Measurements from ENCODE around the gene CEP57. TPM values are rescaled to one million over a fixed set of nuclear protein-coding genes. Genes with fewer than 3 reads are reported as not detected.
A peak's percentile ranks its signal among the peaks of the same experiment; 100 is the strongest.

The CEP57 gene
- total RNA-seq (2016; rRNA removed; fragmentation: Illumina TruSeq; extraction: Trizol) (59.4 and 85.6 TPM in 2 replicates), polyA plus RNA-seq (2011; rRNA removed) (23.5 and 34.3 TPM in 2 replicates), polyA minus RNA-seq (2011; rRNA and poly(A)+ RNA removed; ENCODE audit: low replicate concordance) (14.1 and 31.3 TPM in 2 replicates), Bru-seq, nascent RNA (percentile 88 among the genes with signal in this experiment), BruChase-seq, experiment 1, labeled RNA remaining after a 6-hour chase (percentile 84 among the genes with signal in this experiment), BruChase-seq, experiment 2, labeled RNA remaining after a 2-hour chase (percentile 85 among the genes with signal in this experiment)
- 25.7 and 26.4 TPM in 2 replicates for total RNA-seq (2016; cell fraction: cytosol; rRNA removed; fragmentation: Illumina TruSeq; extraction: Trizol; ENCODE audit: low read depth)
- 57.5 and 82.6 TPM in 2 replicates for total RNA-seq (2016; cell fraction: insoluble cytoplasmic fraction; rRNA removed; fragmentation: Illumina TruSeq; extraction: Trizol)
- 51.6 and 56.5 TPM in 2 replicates for total RNA-seq (2016; cell fraction: membrane; rRNA removed; fragmentation: Illumina TruSeq; extraction: Trizol)
- 52.8 and 61.0 TPM in 2 replicates for total RNA-seq (2016; cell fraction: nucleus; rRNA removed; fragmentation: Illumina TruSeq; extraction: Trizol)
- polyA plus RNA-seq (2011; cell fraction: cytosol; rRNA removed): 15.9 and 16.2 TPM in 2 replicates
- 20.6 and 21.8 TPM in 2 replicates for polyA plus RNA-seq (2011; cell fraction: nucleus; rRNA removed)
- polyA plus RNA-seq (2012): 30.9 and 39.6 TPM in 2 replicates
- 11.9 and 12.0 TPM in 2 replicates for polyA plus RNA-seq (2016; cell fraction: cytosol; fragmentation: Illumina TruSeq; extraction: Trizol; ENCODE audit: low read depth)
- 57.6 and 58.2 TPM in 2 replicates for polyA plus RNA-seq (2016; cell fraction: insoluble cytoplasmic fraction; fragmentation: Illumina TruSeq; extraction: Trizol; ENCODE audit: low read depth)
- 25.3 and 27.9 TPM in 2 replicates for polyA plus RNA-seq (2016; cell fraction: membrane; fragmentation: Illumina TruSeq; extraction: Trizol; ENCODE audit: low read depth)
- polyA plus RNA-seq (2016; cell fraction: nucleus; fragmentation: Illumina TruSeq; extraction: Trizol; ENCODE audit: insufficient read depth, low read depth): 66.5 and 71.4 TPM in 2 replicates
- 26.5 and 27.4 TPM in 2 replicates for polyA minus RNA-seq (2011; cell fraction: cytosol; rRNA and poly(A)+ RNA removed)
- 61.5 and 63.7 TPM in 2 replicates for polyA minus RNA-seq (2011; cell fraction: nucleus; rRNA and poly(A)+ RNA removed)
- long read RNA-seq, experiment 1, transcript CEP57-202 (11 exons, 3,178 nt): major isoform, 19 of 55 reads
- long read RNA-seq, experiment 1, transcript CEP57-210 (7 exons, 2,084 nt): minor isoform, 9 of 55 reads
- long read RNA-seq, experiment 1, partial matches to known transcripts: 6 of 55 reads
- long read RNA-seq, experiment 1, other reads (novel, unspliced or antisense): 20 of 55 reads
- long read RNA-seq, experiment 2, transcript CEP57-202 (11 exons, 3,178 nt): major isoform, 6 of 45 reads
- long read RNA-seq, experiment 2, partial matches to known transcripts: 5 of 45 reads
- long read RNA-seq, experiment 2, other reads (novel, unspliced or antisense): 32 of 45 reads

DNA sequence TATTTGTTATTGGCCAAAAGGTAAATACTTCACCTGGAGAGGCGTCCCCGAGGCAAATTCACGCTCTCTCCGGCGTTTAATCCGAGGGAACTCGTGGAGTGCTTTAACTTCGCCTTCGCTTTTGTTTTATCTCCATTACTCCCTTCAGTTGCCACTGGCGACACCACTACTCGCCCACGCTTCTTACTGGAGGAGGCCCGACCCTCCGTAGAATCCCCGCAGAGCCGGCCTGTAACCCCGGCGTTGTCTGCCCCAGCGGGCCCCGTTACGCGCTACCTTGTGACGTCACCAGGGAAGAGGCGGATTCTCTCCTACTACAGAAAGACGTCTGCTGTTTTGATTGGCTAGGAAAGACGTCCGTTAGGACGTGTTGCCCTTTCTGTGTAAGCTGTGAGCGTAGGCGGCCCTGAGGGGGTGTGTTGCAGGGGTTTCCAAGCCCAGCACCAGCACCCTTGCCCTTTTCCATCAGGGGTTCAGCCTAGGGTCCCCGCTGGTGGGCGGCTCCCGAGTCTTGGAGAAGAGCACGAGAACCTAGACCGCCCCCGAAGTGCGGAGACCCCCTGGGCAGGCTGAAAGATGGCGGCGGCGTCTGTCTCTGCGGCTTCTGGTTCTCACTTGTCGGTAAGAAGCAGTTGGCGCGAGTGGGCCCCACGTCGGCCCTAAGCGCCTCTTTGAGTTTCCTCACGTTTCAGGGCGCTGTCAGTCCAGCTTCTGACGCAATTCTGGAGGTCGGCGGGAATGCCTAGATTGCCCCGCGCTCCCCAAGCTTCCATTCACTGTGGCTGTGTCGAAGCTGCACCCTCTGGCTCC, at the start of gene CEP57:
TSS of gene CEP57 (plus strand) at position 376 of the 810 bp plus-strand sequence. CDS start at position 577, 201 bp downstream.
- ChIA-PET POLR2A (interaction anchor here (0.7 to 3.3 kb wide), 9 partner anchors 11 to 817 kb away, joined by 3 to 35 read pairs (median 5); partner anchors contain the start of genes CCDC82, CWC15, ENDOD1 and JRKL), CTCF (ENCODE audit: low intra/inter-chr PET ratio, low total read pairs) (no interaction called here)
- Histone ChIP-seq H3K27ac (ENCODE audit: extremely low read length, insufficient read depth, low read length) (peak within 1 kb of the TSS; percentile 98), H3K4me3 (replicated peaks in 1 of 3; ENCODE audit: insufficient read depth in 1 of 3, low read depth in 2 of 3, low read length in 3 of 3) (peak within 1 kb of the TSS; percentile 87 to 98 (median 97)), H3K36me3 (replicated peaks in 1 of 2; ENCODE audit: control insufficient read depth in 1 of 2, insufficient read depth in 2 of 2, low read length in 2 of 2) (peaks cover 3 to 8% of the 10 kb centered on the region in 2 experiments), H3K9me3 (ENCODE audit: low read length) (no peaks in the 10 kb centered on the region), H2AFZ (ENCODE audit: low read length) (peak within 1 kb of the TSS; percentile 82), H4K20me1 (ENCODE audit: insufficient read depth, low read length) (no peaks in the 10 kb centered on the region; the same call in 1 of the 2 replicates), H3K79me2 (ENCODE audit: insufficient read depth, low read length) (peaks cover 60% of the 10 kb centered on the region), H3K9ac (ENCODE audit: insufficient read depth, low read depth, low read length) (peak within 1 kb of the TSS; percentile 97), H3K27me3 (ENCODE audit: control insufficient read depth in 1 of 2, insufficient read depth in 2 of 2, low read length in 2 of 2) (no peaks in the 10 kb centered on the region; a peak in 1 of 5 replicates), H3K4me1 (ENCODE audit: insufficient read depth, low read length) (peaks cover 54% of the 10 kb centered on the region), H3K4me2 (ENCODE audit: low read depth, low read length) (peak within 1 kb of the TSS; percentile 89)
- intact Hi-C loops (cut with micrococcal nuclease; ENCODE audit: unreplicated experiment): loop anchor here (1.0 kb wide), 1 partner anchor 722 kb away; no protein-coding TSS in a partner anchor
- WGBS (ENCODE audit: low lambda C conversion rate): 1% methylated on average over 24 of the region's 55 CpGs
- peak; percentile 98 for DNase-seq (ENCODE audit: low spot score)
- peak; percentile 80 for FAIRE-seq
- peak; percentile 84 for ATAC-seq
- BruUV-seq (replicated peaks): TSS peak; percentile 52
- in situ Hi-C loops (cut with HindIII; ENCODE audit: extremely low pct_ligation_motif_present, low pct_unique_long_range_greater_than_20kb): no loop called here
- no peak for TF ChIP-seq ZNF564 (CRISPR knock-in tag; IDR thresholded peaks at IDR 0.05)
- 0 out of 2 replicates have a peak, but pooled peaks have one; percentile 47 for TF ChIP-seq ZNF878 (CRISPR knock-in tag; IDR thresholded peaks at IDR 0.05)
- TF ChIP-seq, protein P1, sequence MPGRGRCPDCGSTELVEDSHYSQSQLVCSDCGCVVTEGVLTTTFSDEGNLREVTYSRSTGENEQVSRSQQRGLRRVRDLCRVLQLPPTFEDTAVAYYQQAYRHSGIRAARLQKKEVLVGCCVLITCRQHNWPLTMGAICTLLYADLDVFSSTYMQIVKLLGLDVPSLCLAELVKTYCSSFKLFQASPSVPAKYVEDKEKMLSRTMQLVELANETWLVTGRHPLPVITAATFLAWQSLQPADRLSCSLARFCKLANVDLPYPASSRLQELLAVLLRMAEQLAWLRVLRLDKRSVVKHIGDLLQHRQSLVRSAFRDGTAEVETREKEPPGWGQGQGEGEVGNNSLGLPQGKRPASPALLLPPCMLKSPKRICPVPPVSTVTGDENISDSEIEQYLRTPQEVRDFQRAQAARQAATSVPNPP (CRISPR knock-in tag; IDR thresholded peaks at IDR 0.05): peak; percentile 21; the same call in 1 of the 2 replicates
- no peak for TF ChIP-seq ARNT (IDR thresholded peaks at IDR 0.05)
- TF ChIP-seq ZNF207 (IDR thresholded peaks at IDR 0.05; ENCODE audit: borderline replicate concordance): no peak
- TF ChIP-seq, protein P2, sequence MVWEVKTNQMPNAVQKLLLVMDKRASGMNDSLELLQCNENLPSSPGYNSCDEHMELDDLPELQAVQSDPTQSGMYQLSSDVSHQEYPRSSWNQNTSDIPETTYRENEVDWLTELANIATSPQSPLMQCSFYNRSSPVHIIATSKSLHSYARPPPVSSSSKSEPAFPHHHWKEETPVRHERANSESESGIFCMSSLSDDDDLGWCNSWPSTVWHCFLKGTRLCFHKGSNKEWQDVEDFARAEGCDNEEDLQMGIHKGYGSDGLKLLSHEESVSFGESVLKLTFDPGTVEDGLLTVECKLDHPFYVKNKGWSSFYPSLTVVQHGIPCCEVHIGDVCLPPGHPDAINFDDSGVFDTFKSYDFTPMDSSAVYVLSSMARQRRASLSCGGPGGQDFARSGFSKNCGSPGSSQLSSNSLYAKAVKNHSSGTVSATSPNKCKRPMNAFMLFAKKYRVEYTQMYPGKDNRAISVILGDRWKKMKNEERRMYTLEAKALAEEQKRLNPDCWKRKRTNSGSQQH (CRISPR knock-in tag; IDR thresholded peaks at IDR 0.05; ENCODE audit: low read depth): no peak
- TF ChIP-seq KMT2B (CRISPR knock-in tag; IDR thresholded peaks at IDR 0.05): peak; percentile 49; the same call in 1 of the 2 replicates
- TF ChIP-seq, protein P3, sequence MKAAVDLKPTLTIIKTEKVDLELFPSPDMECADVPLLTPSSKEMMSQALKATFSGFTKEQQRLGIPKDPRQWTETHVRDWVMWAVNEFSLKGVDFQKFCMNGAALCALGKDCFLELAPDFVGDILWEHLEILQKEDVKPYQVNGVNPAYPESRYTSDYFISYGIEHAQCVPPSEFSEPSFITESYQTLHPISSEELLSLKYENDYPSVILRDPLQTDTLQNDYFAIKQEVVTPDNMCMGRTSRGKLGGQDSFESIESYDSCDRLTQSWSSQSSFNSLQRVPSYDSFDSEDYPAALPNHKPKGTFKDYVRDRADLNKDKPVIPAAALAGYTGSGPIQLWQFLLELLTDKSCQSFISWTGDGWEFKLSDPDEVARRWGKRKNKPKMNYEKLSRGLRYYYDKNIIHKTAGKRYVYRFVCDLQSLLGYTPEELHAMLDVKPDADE (CRISPR knock-in tag; IDR thresholded peaks at IDR 0.05): peak; percentile 70; the same call in 1 of the 2 replicates
- TF ChIP-seq FOXP1 (IDR thresholded peaks at IDR 0.05): no peak
- TF ChIP-seq FOXP1 (CRISPR knock-in tag; IDR thresholded peaks at IDR 0.05): no peak
- TF ChIP-seq, protein P4, sequence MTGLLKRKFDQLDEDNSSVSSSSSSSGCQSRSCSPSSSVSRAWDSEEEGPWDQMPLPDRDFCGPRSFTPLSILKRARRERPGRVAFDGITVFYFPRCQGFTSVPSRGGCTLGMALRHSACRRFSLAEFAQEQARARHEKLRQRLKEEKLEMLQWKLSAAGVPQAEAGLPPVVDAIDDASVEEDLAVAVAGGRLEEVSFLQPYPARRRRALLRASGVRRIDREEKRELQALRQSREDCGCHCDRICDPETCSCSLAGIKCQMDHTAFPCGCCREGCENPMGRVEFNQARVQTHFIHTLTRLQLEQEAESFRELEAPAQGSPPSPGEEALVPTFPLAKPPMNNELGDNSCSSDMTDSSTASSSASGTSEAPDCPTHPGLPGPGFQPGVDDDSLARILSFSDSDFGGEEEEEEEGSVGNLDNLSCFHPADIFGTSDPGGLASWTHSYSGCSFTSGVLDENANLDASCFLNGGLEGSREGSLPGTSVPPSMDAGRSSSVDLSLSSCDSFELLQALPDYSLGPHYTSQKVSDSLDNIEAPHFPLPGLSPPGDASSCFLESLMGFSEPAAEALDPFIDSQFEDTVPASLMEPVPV (CRISPR knock-in tag; IDR thresholded peaks at IDR 0.05): 0 out of 2 replicates have a peak, but pooled peaks have one; percentile 11
